ENCODE results near the gene CBFA2T3. TPM values are rescaled to one million over a fixed set of nuclear protein-coding genes. Genes with fewer than 3 reads are reported as not detected.

Gene CBFA2T3
- total RNA-seq, 1 experiment from 2014 or later = 2.9 TPM

DNA sequence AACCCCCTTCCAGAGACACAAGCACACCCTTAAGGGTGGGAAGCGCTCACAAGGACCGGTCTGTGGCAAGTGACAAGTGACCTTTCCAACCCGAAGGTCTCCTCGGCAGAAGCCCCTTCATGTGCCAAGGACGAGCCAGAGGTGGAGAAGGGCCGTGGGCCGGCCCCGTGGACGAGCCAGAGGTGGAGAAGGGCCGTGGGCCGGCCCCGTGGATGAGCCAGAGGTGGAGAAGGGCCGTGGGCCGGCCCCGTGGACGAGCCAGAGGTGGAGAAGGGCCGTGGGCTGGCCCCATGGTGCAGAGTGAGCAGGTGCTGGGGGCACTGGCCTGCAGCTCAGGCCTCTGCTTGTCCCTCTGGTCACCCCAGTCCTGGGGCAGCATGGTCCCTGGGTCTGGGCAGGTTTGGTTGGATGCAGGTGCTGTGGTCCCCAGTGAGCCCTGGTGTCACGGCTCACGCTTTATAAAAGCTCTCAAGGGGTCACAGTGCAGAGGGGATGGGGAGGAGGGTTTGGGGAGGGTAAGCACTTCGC lies 45.6 kb downstream of the CBFA2T3 start:
- H3K79me1 ChIP-seq (ENCODE audit: insufficient read depth, low read depth, low read length, poor library complexity, severe bottlenecking) = no peaks in the 10 kb centered on the region
- H3K9me3 Mint-ChIP-seq = peaks cover 2 to 3% of the 10 kb centered on the region in 2 experiments; a peak in 3 of 5 replicates

More for the DNA sequence above, 45.6 kb downstream of the CBFA2T3 start:
- H3K4me1 Mint-ChIP-seq = peaks cover 3 to 4% of the 10 kb centered on the region in 2 experiments
- no peaks in the 10 kb centered on the region; the same call in none of the 2 replicates for H3K27me3 Mint-ChIP-seq (ENCODE audit: low read depth)
- no peak overlapping the region for H2BK20ac ChIP-seq (ENCODE audit: low read depth, low read length, poor library complexity, severe bottlenecking)
- no peak overlapping the region for H3K4me2 ChIP-seq (ENCODE audit: insufficient read depth, insufficient read length, low read length)
- WGBS (ENCODE audit: extremely low coverage, insufficient read length, low lambda C conversion rate) = no CpG with 5 or more reads among the region's 20 CpGs
- no peak overlapping the region for H2BK120ac ChIP-seq (ENCODE audit: low read depth, low read length, poor library complexity, severe bottlenecking)
- no peak overlapping the region for H4K91ac ChIP-seq (ENCODE audit: insufficient read length, low read depth, low read length)
- no peak overlapping the region for H2AFZ ChIP-seq (ENCODE audit: low read length)
- H4K8ac ChIP-seq (replicated peaks; ENCODE audit: insufficient read length, low read depth, low read length) = no peak overlapping the region
- no peaks in the 10 kb centered on the region for H4K20me1 ChIP-seq (ENCODE audit: control insufficient read depth, insufficient read depth, insufficient read length)
- H3K79me2 ChIP-seq (ENCODE audit: insufficient read depth, low read length) = no peaks in the 10 kb centered on the region
- no peak overlapping the region for H3K27ac Mint-ChIP-seq
- no peak overlapping the region for H3K27ac ChIP-seq (ENCODE audit: insufficient read length, low read depth, low read length)
- TF ChIP-seq, protein P1, sequence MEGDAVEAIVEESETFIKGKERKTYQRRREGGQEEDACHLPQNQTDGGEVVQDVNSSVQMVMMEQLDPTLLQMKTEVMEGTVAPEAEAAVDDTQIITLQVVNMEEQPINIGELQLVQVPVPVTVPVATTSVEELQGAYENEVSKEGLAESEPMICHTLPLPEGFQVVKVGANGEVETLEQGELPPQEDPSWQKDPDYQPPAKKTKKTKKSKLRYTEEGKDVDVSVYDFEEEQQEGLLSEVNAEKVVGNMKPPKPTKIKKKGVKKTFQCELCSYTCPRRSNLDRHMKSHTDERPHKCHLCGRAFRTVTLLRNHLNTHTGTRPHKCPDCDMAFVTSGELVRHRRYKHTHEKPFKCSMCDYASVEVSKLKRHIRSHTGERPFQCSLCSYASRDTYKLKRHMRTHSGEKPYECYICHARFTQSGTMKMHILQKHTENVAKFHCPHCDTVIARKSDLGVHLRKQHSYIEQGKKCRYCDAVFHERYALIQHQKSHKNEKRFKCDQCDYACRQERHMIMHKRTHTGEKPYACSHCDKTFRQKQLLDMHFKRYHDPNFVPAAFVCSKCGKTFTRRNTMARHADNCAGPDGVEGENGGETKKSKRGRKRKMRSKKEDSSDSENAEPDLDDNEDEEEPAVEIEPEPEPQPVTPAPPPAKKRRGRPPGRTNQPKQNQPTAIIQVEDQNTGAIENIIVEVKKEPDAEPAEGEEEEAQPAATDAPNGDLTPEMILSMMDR (conservative IDR thresholded peaks at IDR 0.05) = no peak
- H3K4me3 Mint-ChIP-seq = no peak overlapping the region
- no peak overlapping the region for H3T11ph ChIP-seq (ENCODE audit: low read length)
- no peak overlapping the region for H3K23ac ChIP-seq (ENCODE audit: insufficient read length, low read depth, low read length)
- H3K14ac ChIP-seq (ENCODE audit: insufficient read depth, low read length) = no peak overlapping the region
- DNase-seq = no peak
- H3K18ac ChIP-seq (ENCODE audit: insufficient read length, low read depth, low read length) = no peak overlapping the region
- H3K4me1 ChIP-seq (ENCODE audit: insufficient read depth, low read length) = no peaks in the 10 kb centered on the region
- no peak overlapping the region for H2BK5ac ChIP-seq (ENCODE audit: insufficient read length, low read length)
- H3K56ac ChIP-seq (ENCODE audit: insufficient read length, low read depth, low read length) = no peak overlapping the region
- H2BK15ac ChIP-seq (ENCODE audit: low read depth, low read length) = no peak overlapping the region
- no peak overlapping the region for H4K5ac ChIP-seq (ENCODE audit: insufficient read length, low read depth, low read length)
- no peak overlapping the region for H3K9ac ChIP-seq (ENCODE audit: extremely low read depth, insufficient read length, low read length)
- no peaks in the 10 kb centered on the region for H3K36me3 Mint-ChIP-seq (ENCODE audit: insufficient read depth in 1 of 3, low read depth in 3 of 3)
- no peaks in the 10 kb centered on the region for H3K27me3 ChIP-seq (ENCODE audit: insufficient read depth, low read length)
- no peaks in the 10 kb centered on the region for H3K9me3 ChIP-seq (ENCODE audit: control insufficient read depth, low read depth, low read length)
- no peaks in the 10 kb centered on the region for H3K23me2 ChIP-seq (ENCODE audit: insufficient read length, low read depth, low read length, poor library complexity, severe bottlenecking)
- no peak overlapping the region for H3K4ac ChIP-seq (ENCODE audit: low read depth, low read length)
- no peak overlapping the region for H2AK5ac ChIP-seq (ENCODE audit: insufficient read length, low read length)
- H2BK12ac ChIP-seq (ENCODE audit: insufficient read length, low read depth, low read length) = no peak overlapping the region

All from H9 (cell line).